B cell (primary cell): ENCODE measurements around the gene BAZ2A. TPM values are rescaled to one million over a fixed set of nuclear protein-coding genes. Genes with fewer than 3 reads are reported as not detected.

Experiments used
- ATAC-seq: fragments of 200-7000 bp; cut with Tn5 transposase; one replicate; pipeline ENCODE4 v1.10.0; 2021; ENCODE audit warnings: low read depth, mild to moderate bottlenecking, moderate number of reproducible peaks, moderate library complexity
- CTCF ChIA-PET: fragments of 350-600 bp; sonication (Branson Sonifier 250); formaldehyde crosslinking; loops from one replicate; lab custom pipeline; 2021; ENCODE audit warnings: antibody characterized with exemption, inconsistent platforms; lab: Charles Lee
- POLR2A ChIA-PET: fragments of 350-600 bp; sonication (Branson Sonifier 250); formaldehyde crosslinking; loops from one replicate; lab custom pipeline; 2021; ENCODE audit warnings: antibody characterized with exemption; lab: Charles Lee
- DNase-seq: peaks from one replicate; pipeline ENCODE4 v3.0.0; 2013
- H2AFZ ChIP-seq: 2 replicates; pipeline ENCODE4 v1.6.1; 2012; ENCODE audit warnings: mild to moderate bottlenecking, low read depth, low read length; ENCODE audit not compliant: insufficient read depth, poor library complexity, severe bottlenecking
- H3K27ac ChIP-seq, 2 donors: 1 replicate in 1 of 2; 2 replicates in 1 of 2; pipeline ENCODE4 v1.5.1; 2012 to 2013; ENCODE audit warnings: low read length in 2 of 2, mild to moderate bottlenecking in 2 of 2, moderate library complexity in 1 of 2
- H3K27me3 ChIP-seq, 4 experiments: fragments of 200-600 bp in 1 of 4; sonication (generic) in 1 of 4; replicated peaks in 1 of 4; 1 replicate in 2 of 4; 2 replicates in 2 of 4; pipeline versions ENCODE4 v1.6.1 to v1.7.0; 2013 to 2016; ENCODE audit warnings: low read length in 3 of 4, mild to moderate bottlenecking in 2 of 4, mixed read lengths in 1 of 4, moderate library complexity in 1 of 4; ENCODE audit not compliant: insufficient read depth in 4 of 4, control insufficient read depth in 3 of 4; ENCODE audit errors: control extremely low read depth in 1 of 4
- H3K36me3 ChIP-seq, 2 experiments: replicated peaks in 1 of 2; 1 replicate in 1 of 2; 2 replicates in 1 of 2; pipeline versions ENCODE4 v1.6.1 to v1.7.1; 2013; ENCODE audit warnings: low read length in 1 of 2; ENCODE audit not compliant: insufficient read depth in 2 of 2, control insufficient read depth in 1 of 2; ENCODE audit errors: control extremely low read depth in 1 of 2, extremely low read depth in 1 of 2
- H3K4me1 ChIP-seq, 2 donors: fragments of 200-600 bp in 1 of 2; sonication (generic) in 1 of 2; 1 replicate in 1 of 2; 2 replicates in 1 of 2; pipeline versions ENCODE4 v1.5.1 to v1.6.1; 2013 to 2017; ENCODE audit warnings: low read length in 2 of 2; ENCODE audit not compliant: control insufficient read depth in 2 of 2, insufficient read depth in 2 of 2
- H3K4me2 ChIP-seq: replicated peaks from 2 replicates; pipeline ENCODE3; 2012; ENCODE audit warnings: mild to moderate bottlenecking, low read depth, low read length; ENCODE audit not compliant: poor library complexity, severe bottlenecking
- H3K4me3 ChIP-seq, 5 experiments: fragments of 200-600 bp in 1 of 5; sonication (generic) in 1 of 5; 1 replicate in 3 of 5; 2 replicates in 2 of 5; pipeline versions ENCODE4 v1.5.1 to v1.7.0; 2011 to 2016; ENCODE audit warnings: low read length in 4 of 5, mild to moderate bottlenecking in 4 of 5, low read depth in 2 of 5, control low read depth in 1 of 5, moderate library complexity in 1 of 5; ENCODE audit not compliant: insufficient read depth in 1 of 5; ENCODE audit errors: control extremely low read depth in 1 of 5, extremely low read depth in 1 of 5
- H3K79me2 ChIP-seq: fragments of 200-600 bp; sonication (generic); one replicate; pipeline ENCODE4 v1.6.0; 2016; ENCODE audit warnings: low read length; ENCODE audit not compliant: control insufficient read depth, insufficient read depth
- H3K9ac ChIP-seq: fragments of 200-600 bp; sonication (generic); 2 replicates; pipeline ENCODE4 v1.6.1; 2017; ENCODE audit warnings: mild to moderate bottlenecking, low read length, moderate library complexity
- H3K9me3 ChIP-seq, 3 donors: one replicate each; pipeline versions ENCODE4 v1.6.1 to v1.7.1; 2013; ENCODE audit warnings: low read length in 2 of 3; ENCODE audit not compliant: control insufficient read depth in 2 of 3, insufficient read depth in 1 of 3; ENCODE audit errors: control extremely low read depth in 1 of 3
- H4K20me1 ChIP-seq: 2 replicates; pipeline ENCODE4 v1.6.0; 2012; ENCODE audit warnings: mild to moderate bottlenecking, low read length; ENCODE audit not compliant: insufficient read depth, control insufficient read depth, poor library complexity, severe bottlenecking
- H3K27ac Mint-ChIP-seq: one replicate; pipeline ENCODE4 v1.8.0; 2021; ENCODE audit warnings: mixed read lengths
- H3K27me3 Mint-ChIP-seq: one replicate; pipeline ENCODE4 v1.8.0; 2021; ENCODE audit warnings: mixed read lengths
- H3K4me1 Mint-ChIP-seq: one replicate; pipeline ENCODE4 v1.8.0; 2021; ENCODE audit warnings: mixed read lengths
- H3K4me3 Mint-ChIP-seq: one replicate; pipeline ENCODE4 v1.8.0; 2021; ENCODE audit warnings: mixed read lengths
- H3K9me3 Mint-ChIP-seq: one replicate; pipeline ENCODE4 v1.8.0; 2022; ENCODE audit warnings: mixed read lengths; ENCODE audit not compliant: insufficient read depth
- EZH2 ChIP-seq: IDR thresholded peaks from 2 replicates; pipeline ENCODE4 v1.6.1; 2012; ENCODE audit warnings: borderline replicate concordance, low read depth, mild to moderate bottlenecking, moderate library complexity, low read length; ENCODE audit not compliant: insufficient read depth, poor library complexity, severe bottlenecking
- whole genome bisulfite sequencing: methylation state at CpG from one replicate; pipeline ENCODE4 v1.1.5; 2013; ENCODE audit warnings: missing lambda C conversion rate; ENCODE audit not compliant: insufficient coverage; 5-methylcytosine and 5-hydroxymethylcytosine counted together
- intact Hi-C: fragments of 100-400 bp; cut with micrococcal nuclease; formaldehyde crosslinking; loops from one replicate; pipeline ENCODE4 v1.10.0; 2022
- polyA plus RNA-seq: library from polyadenylated mRNA; depleted of rRNA; stranded (reverse); fragments of >200 nt; gene quantifications from 2 replicates; pipeline ENCODE4 v1.2.3, GENCODE V29; 2012
- total RNA-seq, 2 donors: library from RNA; stranded (reverse); fragments of 120-200 nt in 1 of 2; gene quantifications; 1 replicate in 1 of 2; 2 replicates in 1 of 2; pipeline versions ENCODE4 v1.2.3 to v1.2.4, GENCODE V29; 2013 to 2022
- TF ChIP-seq, protein P1 (sequence below): fragments of 200-600 bp; IDR thresholded peaks from one replicate; pipeline ENCODE4 v1.8.0; 2022; ENCODE audit warnings: antibody characterized with exemption, mild to moderate bottlenecking

BAZ2A gene
- total and polyA plus RNA-seq, 2 donors (not counting 1 experiment from before 2014, with no cell fraction given) = 95.7 to 280 TPM

DNA sequence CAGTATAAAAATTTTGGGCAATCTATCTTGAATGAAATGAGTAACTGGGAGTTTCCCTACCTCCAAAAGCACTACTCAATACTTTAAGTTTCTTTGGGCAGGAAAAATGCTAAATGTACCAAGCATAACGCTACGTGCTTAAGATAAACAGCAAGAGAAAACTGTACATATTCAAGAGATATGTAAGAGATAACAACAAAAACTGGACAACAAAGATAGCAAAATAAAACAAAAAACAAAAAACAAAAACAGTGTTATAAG lies 38.0 kb upstream of the BAZ2A start:
- Mint-ChIP-seq H3K27ac (no peak overlapping the region), H3K4me3 (no peak overlapping the region), H3K4me1 (peaks cover 10% of the 10 kb centered on the region), H3K27me3 (no peaks in the 10 kb centered on the region), H3K9me3 (no peaks in the 10 kb centered on the region)
- TF ChIP-seq, protein P1, sequence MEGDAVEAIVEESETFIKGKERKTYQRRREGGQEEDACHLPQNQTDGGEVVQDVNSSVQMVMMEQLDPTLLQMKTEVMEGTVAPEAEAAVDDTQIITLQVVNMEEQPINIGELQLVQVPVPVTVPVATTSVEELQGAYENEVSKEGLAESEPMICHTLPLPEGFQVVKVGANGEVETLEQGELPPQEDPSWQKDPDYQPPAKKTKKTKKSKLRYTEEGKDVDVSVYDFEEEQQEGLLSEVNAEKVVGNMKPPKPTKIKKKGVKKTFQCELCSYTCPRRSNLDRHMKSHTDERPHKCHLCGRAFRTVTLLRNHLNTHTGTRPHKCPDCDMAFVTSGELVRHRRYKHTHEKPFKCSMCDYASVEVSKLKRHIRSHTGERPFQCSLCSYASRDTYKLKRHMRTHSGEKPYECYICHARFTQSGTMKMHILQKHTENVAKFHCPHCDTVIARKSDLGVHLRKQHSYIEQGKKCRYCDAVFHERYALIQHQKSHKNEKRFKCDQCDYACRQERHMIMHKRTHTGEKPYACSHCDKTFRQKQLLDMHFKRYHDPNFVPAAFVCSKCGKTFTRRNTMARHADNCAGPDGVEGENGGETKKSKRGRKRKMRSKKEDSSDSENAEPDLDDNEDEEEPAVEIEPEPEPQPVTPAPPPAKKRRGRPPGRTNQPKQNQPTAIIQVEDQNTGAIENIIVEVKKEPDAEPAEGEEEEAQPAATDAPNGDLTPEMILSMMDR = no peak
- no peak for TF ChIP-seq EZH2
- Histone ChIP-seq H3K27ac (no peak overlapping the region), H3K36me3 (peaks cover 14 to 81% of the 10 kb centered on the region in 2 experiments), H3K27me3 (no peaks in the 10 kb centered on the region), H3K9me3 (no peaks in the 10 kb centered on the region), H4K20me1 (peaks cover 58% of the 10 kb centered on the region), H3K4me1 (no peaks in the 10 kb centered on the region), H3K9ac (no peak overlapping the region), H3K4me2 (no peak overlapping the region), H3K4me3 (no peak overlapping the region), H3K79me2 (peaks cover 59% of the 10 kb centered on the region), H2AFZ (no peak overlapping the region)
- DNase-seq = no peak
- no CpG with 5 or more reads among the region's 2 CpGs for WGBS
- no peak for ATAC-seq
- ChIA-PET CTCF (no interaction called here), POLR2A (no interaction called here)
- intact Hi-C loops = no loop called here

DNA sequence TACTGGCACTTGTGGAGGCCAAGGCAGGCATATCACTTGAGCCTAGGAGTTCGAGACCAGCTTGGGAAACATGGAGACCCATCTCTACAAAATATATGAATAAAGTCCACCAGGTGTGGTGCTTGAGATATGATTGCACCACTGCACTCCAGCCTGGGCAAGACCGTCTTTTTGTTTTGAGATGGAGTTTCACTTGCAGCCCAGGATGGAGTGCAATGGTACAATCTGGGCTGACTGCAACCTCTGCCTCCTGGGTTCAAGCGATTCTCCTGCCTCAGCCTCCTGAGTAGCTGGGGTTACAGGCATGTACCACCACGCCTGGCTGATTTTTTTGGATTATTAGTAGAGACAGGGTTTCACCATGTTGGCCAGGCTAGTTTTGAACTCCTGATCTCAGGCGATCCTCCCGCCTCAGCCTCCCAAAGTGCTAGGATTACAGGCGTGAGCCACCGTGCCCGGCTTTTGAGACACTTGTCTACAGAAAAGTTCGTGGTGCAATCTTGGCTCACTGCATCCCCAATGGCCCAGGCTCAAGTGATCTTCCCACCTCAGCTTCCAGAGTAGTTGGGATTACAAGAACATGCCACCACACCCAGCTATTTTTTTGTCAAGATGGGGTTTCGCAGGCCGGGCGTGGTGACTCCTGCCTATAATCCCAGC lies 32.0 kb upstream of the BAZ2A start:
- 98% methylated on average over 10 of the region's 13 CpGs for WGBS
- Mint-ChIP-seq H3K4me1 (peaks cover 23% of the 10 kb centered on the region), H3K27me3 (no peaks in the 10 kb centered on the region), H3K9me3 (no peaks in the 10 kb centered on the region), H3K4me3 (no peak overlapping the region), H3K27ac (peak overlapping the region; percentile 10)
- TF ChIP-seq, protein P1 = no peak
- TF ChIP-seq EZH2 = no peak
- Histone ChIP-seq H3K4me2 (no peak overlapping the region), H3K36me3 (peaks cover 0 to 29% of the 10 kb centered on the region in 2 experiments), H3K79me2 (peaks cover under 1% of the 10 kb centered on the region), H3K27ac (no peak overlapping the region), H2AFZ (no peak overlapping the region), H3K9me3 (no peaks in the 10 kb centered on the region), H4K20me1 (peaks cover 7% of the 10 kb centered on the region), H3K4me1 (peaks cover 0 to 4% of the 10 kb centered on the region in 2 donors), H3K9ac (no peak overlapping the region), H3K27me3 (no peaks in the 10 kb centered on the region), H3K4me3 (no peak overlapping the region)
- no peak for ATAC-seq
- ChIA-PET CTCF (interaction anchor here (0.6 to 1.4 kb wide), 2 partner anchors 26 to 89 kb away, joined by 3 to 6 read pairs; no protein-coding TSS in a partner anchor), POLR2A (interaction anchor here (0.7 kb wide), 1 partner anchor 8 kb away, joined by 3 read pairs; no protein-coding TSS in a partner anchor)
- intact Hi-C loops = no loop called here
- DNase-seq = no peak
